CD4-positive, alpha-beta T cell treated with Interleukin-12 subunit alpha and Interleukin-12 subunit beta, for 1 hour (primary cell): ENCODE data around the gene HSPA1L.

ENCODE experiments used
- DNase-seq: peaks from one replicate; pipeline ENCODE4 v3.0.0-alpha.2; 2020

HSPA1L gene

GRCh38 chr6:31762356-31762755 is 52.7 kb downstream of the HSPA1L start, which contains the start of gene SAPCD1:
Gene SAPCD1 (plus strand): TSS chr6:31762656. CDS start chr6:31763055, 399 bp downstream.
- DNase-seq: no peak

GRCh38 chr6:31761343-31761742 is 53.7 kb downstream of the HSPA1L start:
- DNase-seq: no peak

- DNase-seq: no peak
Observed at GRCh38 chr6:31760790-31761189, 54.3 kb downstream of the HSPA1L start.
